Measurements from ENCODE around the gene SLC25A13. TPM values are rescaled to one million over a fixed set of nuclear protein-coding genes. Genes with fewer than 3 reads are reported as not detected.
"Not testable (repeated sequence)": the region's sequence is repeated elsewhere in the genome, so short reads cannot be mapped to it uniquely, and the experiment has no call there.

Gene SLC25A13
- total and polyA plus RNA-seq, 3 donors from 2014 or later, result 13.2 to 49.1 (median 35.4) TPM

DNA sequence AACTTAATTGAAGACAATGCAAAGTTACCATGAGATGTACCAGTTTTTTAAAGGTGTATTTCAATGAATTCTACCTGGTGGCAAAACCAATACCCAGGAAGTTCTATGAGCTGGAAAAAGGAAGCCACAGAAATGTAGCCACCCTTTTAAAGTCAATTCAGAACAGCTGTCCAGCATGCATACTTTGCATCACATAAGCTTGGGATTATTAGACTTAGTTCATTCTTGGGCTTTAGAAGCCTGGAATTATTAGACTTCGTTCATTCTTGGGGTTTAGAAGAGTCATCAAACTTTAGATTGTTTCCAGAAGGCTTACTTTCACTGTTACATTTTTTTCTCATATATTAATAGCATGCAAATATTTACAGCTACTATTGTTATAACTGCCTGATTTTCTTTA lies 20.9 kb downstream of the SLC25A13 start:
- no peaks in the 10 kb centered on the region for H3K36me3 ChIP-seq (ENCODE audit: low read depth, missing control alignments)
- TF ChIP-seq POLR2A (IDR thresholded peaks at IDR 0.05), result no peak
- TF ChIP-seq, protein P1, sequence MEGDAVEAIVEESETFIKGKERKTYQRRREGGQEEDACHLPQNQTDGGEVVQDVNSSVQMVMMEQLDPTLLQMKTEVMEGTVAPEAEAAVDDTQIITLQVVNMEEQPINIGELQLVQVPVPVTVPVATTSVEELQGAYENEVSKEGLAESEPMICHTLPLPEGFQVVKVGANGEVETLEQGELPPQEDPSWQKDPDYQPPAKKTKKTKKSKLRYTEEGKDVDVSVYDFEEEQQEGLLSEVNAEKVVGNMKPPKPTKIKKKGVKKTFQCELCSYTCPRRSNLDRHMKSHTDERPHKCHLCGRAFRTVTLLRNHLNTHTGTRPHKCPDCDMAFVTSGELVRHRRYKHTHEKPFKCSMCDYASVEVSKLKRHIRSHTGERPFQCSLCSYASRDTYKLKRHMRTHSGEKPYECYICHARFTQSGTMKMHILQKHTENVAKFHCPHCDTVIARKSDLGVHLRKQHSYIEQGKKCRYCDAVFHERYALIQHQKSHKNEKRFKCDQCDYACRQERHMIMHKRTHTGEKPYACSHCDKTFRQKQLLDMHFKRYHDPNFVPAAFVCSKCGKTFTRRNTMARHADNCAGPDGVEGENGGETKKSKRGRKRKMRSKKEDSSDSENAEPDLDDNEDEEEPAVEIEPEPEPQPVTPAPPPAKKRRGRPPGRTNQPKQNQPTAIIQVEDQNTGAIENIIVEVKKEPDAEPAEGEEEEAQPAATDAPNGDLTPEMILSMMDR (IDR thresholded peaks at IDR 0.05), result no peak
- no peaks in the 10 kb centered on the region for H3K9me3 ChIP-seq
- 86 to 93% methylated on average over 1 of the region's 1 CpG for WGBS, 2 donors
- no peak overlapping the region for H3K4me3 ChIP-seq
- DNase-seq, result no peak
- intact Hi-C loops (cut with DNase I; ENCODE audit: low total_unique reads), result no loop called here
- H3K27me3 ChIP-seq, result no peaks in the 10 kb centered on the region
- H3K27ac ChIP-seq, result no peak overlapping the region
- H3K4me1 ChIP-seq, result no peaks in the 10 kb centered on the region

DNA sequence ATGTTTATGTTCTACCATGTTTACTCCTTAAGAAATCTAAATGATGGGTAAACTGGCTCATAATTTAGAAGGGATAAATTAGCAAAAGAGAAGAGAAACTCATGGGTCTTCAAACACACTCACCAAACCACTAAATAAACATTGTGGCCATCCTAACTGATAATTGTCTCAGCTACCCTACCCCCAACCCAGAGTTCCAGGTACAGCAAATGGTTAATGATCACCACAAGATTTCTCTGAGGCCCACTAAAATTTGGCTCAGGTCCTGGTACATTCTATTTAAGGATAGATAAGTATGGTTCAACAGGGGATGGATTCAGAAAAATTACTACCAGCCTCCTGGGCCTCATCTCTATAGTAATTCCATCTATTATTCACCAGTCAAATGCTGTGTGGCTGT lies 21.4 kb downstream of the SLC25A13 start:
- Histone ChIP-seq H3K9me3 (no peaks in the 10 kb centered on the region), H3K27ac (no peak overlapping the region), H3K36me3 (ENCODE audit: low read depth, missing control alignments) (no peaks in the 10 kb centered on the region), H3K27me3 (no peaks in the 10 kb centered on the region), H3K4me3 (no peak overlapping the region), H3K4me1 (no peaks in the 10 kb centered on the region)
- intact Hi-C loops (cut with DNase I; ENCODE audit: low total_unique reads), result no loop called here
- no peak for DNase-seq
- no peak for TF ChIP-seq POLR2A (IDR thresholded peaks at IDR 0.05)

DNA sequence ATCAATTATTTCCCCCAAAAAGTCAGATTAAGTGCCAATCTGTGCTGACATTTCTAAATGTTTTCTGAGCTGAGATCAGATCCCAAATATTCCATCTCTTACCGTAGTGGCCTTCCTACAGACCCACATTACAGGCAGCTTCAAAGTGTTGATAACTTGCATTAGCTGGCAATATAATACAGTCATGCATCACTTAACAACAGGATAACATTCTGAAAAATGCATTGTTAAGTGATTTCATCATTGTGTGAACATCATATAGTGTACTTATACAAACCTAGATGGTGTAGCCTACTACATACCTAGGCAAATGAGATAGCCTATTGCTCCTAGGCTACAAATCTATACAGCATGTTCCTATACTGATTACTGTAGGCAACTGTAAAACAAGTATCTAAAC lies 22.4 kb downstream of the SLC25A13 start:
- Histone ChIP-seq H3K27ac (no peak overlapping the region), H3K9me3 (no peaks in the 10 kb centered on the region), H3K36me3 (ENCODE audit: low read depth, missing control alignments) (no peaks in the 10 kb centered on the region), H3K4me3 (no peak overlapping the region), H3K27me3 (no peaks in the 10 kb centered on the region), H3K4me1 (no peaks in the 10 kb centered on the region)
- no peak for TF ChIP-seq POLR2A (IDR thresholded peaks at IDR 0.05)
- TF ChIP-seq, protein P1 (IDR thresholded peaks at IDR 0.05), result no peak
- no peak for DNase-seq
- WGBS, 2 donors, result 91 to 100% methylated on average over 1 of the region's 1 CpG
- intact Hi-C loops (cut with DNase I; ENCODE audit: low total_unique reads), result no loop called here

DNA sequence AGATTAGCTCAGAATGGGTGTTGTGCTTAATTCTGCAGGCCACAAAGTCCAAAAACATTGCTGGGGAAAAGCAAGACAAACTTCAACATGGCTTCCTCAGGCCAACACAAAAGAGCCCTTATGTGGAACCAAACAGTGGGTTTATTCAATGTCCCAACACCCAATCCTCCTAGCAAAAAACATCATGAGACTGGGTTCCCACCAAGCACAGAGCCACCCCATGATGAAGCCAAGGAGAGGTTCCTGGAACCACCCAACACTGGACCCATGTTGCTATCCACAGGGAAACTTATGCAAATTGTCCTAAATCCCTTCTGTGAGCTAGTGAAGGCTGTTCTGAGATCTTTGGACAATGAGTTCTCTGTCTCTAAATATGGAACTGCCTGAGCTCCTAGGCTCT lies 24.0 kb downstream of the SLC25A13 start:
- Histone ChIP-seq H3K4me3 (no peak overlapping the region), H3K27me3 (no peaks in the 10 kb centered on the region), H3K36me3 (ENCODE audit: low read depth, missing control alignments) (no peaks in the 10 kb centered on the region), H3K4me1 (no peaks in the 10 kb centered on the region), H3K9me3 (no peaks in the 10 kb centered on the region), H3K27ac (no peak overlapping the region)
- TF ChIP-seq, protein P1 (IDR thresholded peaks at IDR 0.05), result no peak
- TF ChIP-seq POLR2A (IDR thresholded peaks at IDR 0.05), result no peak
- intact Hi-C loops (cut with DNase I; ENCODE audit: low total_unique reads), result no loop called here
- no peak for DNase-seq

DNA sequence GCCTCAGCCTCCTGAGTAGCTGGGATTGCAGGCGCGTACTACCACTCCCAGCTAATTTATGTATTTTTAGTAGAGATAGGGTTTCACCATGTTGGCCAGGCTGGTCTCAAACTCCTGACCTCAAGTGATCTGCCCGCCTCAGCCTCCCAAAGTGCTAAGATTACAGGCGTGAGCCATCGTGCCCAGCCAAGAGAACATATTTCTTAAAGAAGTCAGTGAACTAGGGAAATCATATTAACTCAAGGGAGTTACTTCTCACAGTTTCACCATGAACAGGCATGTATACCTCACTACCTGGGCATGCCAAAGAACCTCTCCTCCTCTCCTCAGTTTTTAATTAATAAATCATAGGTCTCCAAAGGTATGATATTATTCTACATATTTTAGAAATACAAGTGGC lies 24.5 kb downstream of the SLC25A13 start:
- H3K9me3 ChIP-seq; H3K27me3 ChIP-seq; DNase-seq; H3K4me3 ChIP-seq; H3K36me3 ChIP-seq (ENCODE audit: low read depth, missing control alignments); intact Hi-C loops (cut with DNase I; ENCODE audit: low total_unique reads); H3K27ac ChIP-seq; H3K4me1 ChIP-seq: not testable (repeated sequence)
- 77 to 80% methylated on average over 5 of the region's 5 CpGs for WGBS, 2 donors

DNA sequence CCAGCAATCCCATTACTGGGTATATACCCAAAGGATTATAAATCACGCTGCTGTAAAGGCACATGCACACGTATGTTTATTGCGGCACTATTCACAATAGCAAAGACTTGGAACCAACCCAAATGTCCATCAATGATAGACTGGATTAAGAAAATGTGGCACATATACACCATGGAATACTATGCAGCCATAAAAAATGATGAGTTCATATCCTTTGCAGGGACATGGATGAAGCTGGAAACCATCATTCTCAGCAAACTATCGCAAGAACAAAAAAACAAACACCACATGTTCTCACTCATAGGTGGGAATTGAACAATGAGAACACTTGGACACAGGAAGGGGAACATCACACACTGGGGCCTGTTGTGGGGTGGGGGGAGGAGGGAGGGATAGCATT lies 28.0 kb downstream of the SLC25A13 start:
- H3K9me3 ChIP-seq; DNase-seq; intact Hi-C loops (cut with DNase I; ENCODE audit: low total_unique reads); H3K4me3 ChIP-seq; H3K4me1 ChIP-seq; H3K27ac ChIP-seq; H3K27me3 ChIP-seq; H3K36me3 ChIP-seq (ENCODE audit: low read depth, missing control alignments): not testable (repeated sequence)
- WGBS, 2 donors, result 92 to 100% methylated on average over 2 to 4 of the region's 4 CpGs

Data from testis (tissue), 3 donors.